HG02943 (cell line): ENCODE results near the gene PCCA.
"Not testable (repeated sequence)": the region's sequence is repeated elsewhere in the genome, so short reads cannot be mapped to it uniquely, and the experiment has no call there.

Source experiments
- ATAC-seq: cut with Tn5 transposase; IDR thresholded peaks from one replicate; pipeline ENCODE4 v1.9.1; 2021; ENCODE audit warnings: mild to moderate bottlenecking, low read depth, moderate library complexity; ENCODE audit not compliant: unreplicated experiment

The PCCA gene

GRCh38 chr13:100341327-100341726, 252.4 kb downstream of the PCCA start:
- no peak for ATAC-seq

GRCh38 chr13:100344544-100344943, 255.7 kb downstream of the PCCA start:
- ATAC-seq, result no peak

GRCh38 chr13:100347968-100348367, 259.1 kb downstream of the PCCA start:
- no peak for ATAC-seq

GRCh38 chr13:100349594-100349993, 260.7 kb downstream of the PCCA start:
- no peak for ATAC-seq

DNA sequence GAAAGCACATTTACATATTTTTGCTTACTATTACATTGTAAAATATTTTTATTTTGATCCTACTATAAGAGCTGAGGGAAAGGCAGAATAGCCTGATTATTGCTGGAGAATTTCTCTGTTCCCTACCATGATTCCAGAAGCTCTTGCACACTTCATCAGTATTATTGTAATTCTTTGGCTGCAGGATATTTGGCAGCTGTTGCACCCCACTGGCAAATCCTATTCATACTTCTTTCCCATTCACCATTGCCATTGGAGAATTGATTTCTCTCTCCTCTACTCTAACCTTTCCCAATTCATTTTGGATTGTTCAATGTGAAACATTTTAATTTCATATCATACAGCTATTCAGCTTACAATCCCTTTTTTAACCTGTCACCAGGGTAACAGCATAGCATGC, 261.7 kb downstream of the PCCA start:
- no peak for ATAC-seq

- ATAC-seq, result no peak
Observed at GRCh38 chr13:100356426-100356825, 267.5 kb downstream of the PCCA start.

GRCh38 chr13:100356889-100357288, 268.0 kb downstream of the PCCA start:
- ATAC-seq, result no peak

DNA sequence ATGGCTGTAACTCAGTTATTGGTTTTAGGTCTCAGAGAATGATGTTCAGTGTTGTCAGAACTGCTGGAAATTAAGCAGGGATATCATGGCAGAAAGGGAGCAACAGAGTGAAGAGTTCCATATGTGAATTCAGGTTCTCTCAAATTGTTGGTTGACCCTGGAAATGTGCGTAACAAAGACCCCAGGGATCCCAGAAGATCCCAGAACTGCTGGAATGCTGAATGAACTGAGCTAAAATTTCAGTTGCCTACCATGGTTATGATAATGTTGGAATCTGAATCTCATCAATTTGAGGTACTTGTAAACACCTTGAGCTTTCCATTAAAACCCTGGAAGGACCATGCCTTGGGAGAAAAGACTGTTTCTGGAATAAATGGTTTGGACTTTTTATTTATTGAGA, 268.9 kb downstream of the PCCA start:
- no peak for ATAC-seq

GRCh38 chr13:100361504-100361903, 272.6 kb downstream of the PCCA start:
- ATAC-seq, result no peak

GRCh38 chr13:100362371-100362770, 273.5 kb downstream of the PCCA start:
- no peak for ATAC-seq

DNA sequence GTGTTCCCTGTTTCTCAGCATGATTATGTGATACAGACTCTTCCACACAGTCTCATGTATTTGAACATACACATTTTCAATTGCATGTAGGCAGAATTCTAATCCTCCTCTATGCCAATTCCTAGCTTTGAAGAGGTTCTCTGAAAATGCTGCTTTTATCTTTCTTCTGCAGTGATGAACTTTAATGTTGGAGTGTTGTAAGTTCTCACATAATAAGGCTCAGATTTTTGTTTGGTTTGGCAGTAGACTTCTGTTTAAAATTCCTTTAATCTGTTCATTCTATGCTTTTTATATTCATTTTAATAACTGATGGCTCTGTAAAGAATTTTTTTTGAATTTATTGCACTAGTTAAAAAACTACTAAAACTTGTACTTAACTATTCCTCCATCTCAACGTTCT, 273.9 kb downstream of the PCCA start:
- no peak for ATAC-seq

DNA sequence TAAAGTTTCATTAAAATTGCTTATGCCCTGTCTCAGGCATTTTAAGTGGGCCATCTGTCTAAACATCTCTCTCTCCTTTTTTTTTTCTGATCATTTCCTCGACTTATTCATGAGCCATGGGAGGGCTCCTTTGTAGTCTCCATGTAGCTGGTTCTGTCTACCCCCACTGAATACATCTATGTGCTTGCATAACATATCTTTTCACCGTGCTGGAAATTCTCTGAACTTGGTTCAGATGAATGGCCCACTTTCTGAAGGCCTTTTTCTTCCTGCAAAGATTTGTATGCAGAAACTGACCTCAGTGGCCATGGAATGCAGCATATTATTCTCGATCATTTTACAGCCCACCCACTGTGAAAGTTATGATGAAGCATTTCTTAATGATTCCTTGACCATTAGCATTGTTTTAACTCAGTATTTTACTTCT, 274.4 kb downstream of the PCCA start:
- ATAC-seq, result no peak

DNA sequence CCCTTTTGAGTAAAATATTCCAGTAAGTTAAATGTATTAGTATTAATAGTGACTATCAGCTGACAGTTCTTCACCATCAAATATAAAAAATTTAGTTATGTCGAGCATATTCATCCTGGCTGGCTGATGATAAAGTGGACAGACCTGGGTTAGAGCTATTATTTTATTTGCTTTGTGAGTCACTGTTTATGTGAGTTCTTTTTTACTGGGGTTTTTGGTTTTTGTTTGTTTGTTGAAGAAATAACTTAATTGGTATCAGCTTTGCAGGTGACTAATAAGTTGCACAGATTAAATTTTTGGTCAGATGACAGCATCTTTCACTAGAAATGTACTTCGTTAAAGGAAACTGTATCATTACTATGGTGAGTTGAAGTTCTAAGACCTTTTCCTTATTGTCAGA, 275.0 kb downstream of the PCCA start:
- no peak for ATAC-seq

- no peak for ATAC-seq
Observed at GRCh38 chr13:100364591-100364990, 275.7 kb downstream of the PCCA start.

DNA sequence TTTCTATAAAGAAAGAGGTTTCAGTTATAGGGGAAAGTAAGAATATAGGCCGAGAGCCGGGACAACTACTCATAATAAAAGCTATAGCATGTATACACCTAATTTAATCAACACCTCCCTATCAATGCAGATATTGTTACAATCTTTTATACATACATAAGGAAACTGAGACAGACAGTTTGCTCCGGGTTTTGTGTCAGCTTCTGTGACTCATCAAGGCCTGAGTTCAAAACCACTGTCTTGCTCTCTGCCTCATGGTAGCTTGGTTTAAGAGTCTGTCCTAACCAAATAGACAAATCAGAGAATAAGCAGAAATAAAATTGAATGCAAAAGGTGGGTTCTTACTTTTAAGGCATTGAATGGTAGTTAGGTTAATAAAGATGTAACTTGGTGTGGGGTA, 276.8 kb downstream of the PCCA start:
- ATAC-seq, result no peak

- ATAC-seq, result no peak
Observed at GRCh38 chr13:100378533-100378932, 289.6 kb downstream of the PCCA start.

DNA sequence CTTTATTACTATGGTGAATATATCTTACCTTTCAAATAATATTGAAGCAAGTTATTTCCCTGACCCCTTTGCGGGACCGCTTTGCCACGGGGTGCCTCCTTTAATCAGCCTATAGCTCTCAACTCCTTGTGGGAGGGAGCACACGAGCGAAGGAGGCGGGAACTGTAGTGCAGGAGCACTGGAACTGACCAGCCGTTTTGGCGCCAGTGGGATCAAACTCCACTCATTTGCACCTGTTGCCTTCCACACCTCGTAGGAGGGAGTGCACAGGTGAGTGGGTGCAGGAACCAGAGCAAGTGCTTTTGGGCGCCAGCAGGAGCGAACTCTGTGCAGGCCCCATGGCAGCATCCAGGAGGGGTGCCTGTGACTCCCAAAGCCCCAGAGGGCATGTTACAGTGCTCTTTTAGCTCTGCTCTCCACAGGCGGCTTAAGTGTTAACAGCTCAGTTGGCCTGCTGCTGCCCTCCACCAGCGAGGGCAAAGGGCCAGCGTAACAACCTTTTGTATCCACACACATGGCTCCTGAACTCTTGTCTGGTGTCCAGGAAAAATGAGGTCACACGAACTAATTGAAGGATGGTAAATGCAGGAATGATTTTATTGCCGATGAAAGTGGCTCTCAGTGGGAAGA, 292.8 kb downstream of the PCCA start:
- ATAC-seq, result no peak

GRCh38 chr13:100382785-100383184, 293.9 kb downstream of the PCCA start:
- no peak for ATAC-seq

GRCh38 chr13:100387416-100387815, 298.5 kb downstream of the PCCA start:
- ATAC-seq, result no peak

DNA sequence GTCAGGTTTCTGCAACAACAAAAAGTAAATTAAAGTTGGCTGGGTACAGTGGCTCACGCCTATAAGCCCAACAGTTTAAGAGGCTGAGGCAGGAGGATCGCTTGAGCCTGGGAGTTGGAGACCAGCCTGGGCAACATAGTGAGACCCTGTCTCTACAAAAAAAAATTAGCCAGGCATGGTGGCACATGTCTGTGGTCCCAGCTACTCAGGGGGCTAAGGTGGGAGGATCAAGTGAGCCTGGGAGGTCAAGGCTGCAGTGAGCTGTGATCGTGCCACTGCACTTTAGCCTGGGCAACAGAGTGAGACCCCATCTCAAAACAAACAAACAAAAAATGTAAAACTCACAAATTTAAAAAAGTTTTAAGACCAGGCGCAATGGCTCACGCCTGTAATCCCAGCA, 299.3 kb downstream of the PCCA start:
- not testable (repeated sequence) for ATAC-seq

- no peak for ATAC-seq
Observed at GRCh38 chr13:100388923-100389322, 300.0 kb downstream of the PCCA start.

GRCh38 chr13:100389617-100390016, 300.7 kb downstream of the PCCA start:
- ATAC-seq, result no peak
